Stimulated activated naive CD4-positive, alpha-beta T cell treated with Interleukin-2 at 50 U/mL for 16 hours (primary cell): ENCODE data around the gene SMTNL2.

Experiments
- DNase-seq: peaks from one replicate; lab custom pipeline; 2025; lab: John Stamatoyannopoulos, UW

The SMTNL2 gene

DNA sequence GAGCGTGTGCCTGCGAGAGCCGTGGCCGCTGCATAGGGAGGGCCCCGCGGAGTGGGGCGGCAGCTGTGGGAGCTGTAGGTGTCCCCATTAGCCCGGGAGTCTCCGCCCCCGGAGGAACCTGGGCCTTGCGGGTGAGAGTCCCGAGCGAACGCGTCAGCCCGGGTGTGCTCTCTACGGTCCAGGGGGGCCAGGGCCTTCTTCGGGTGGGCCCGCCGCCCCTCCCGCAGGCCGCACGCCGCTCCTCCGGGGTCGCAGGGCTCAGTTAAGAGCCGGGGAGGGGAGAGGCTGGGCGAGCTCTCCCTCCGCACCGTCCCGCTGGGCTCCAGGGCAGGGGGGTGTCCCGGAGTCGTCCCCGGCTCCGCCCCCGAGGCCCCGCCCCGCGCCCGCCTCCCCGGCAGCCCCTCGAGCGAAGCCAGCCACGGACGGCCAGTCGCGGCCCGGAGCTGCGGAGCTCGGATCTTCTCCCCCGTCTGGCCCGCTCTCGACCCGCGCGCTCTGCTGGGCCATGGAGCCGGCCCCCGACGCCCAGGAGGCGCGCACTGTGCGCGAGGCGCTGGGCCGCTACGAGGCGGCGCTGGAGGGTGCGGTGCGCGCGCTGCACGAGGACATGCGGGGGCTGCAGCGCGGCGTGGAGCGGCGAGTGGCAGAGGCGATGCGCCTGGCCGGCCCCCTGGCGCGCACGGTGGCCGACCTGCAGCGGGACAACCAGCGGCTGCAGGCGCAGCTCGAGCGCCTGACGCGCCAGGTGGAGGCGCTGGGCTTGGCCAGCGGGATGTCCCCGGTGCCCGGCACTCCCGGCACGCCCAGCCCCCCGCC is at the start of gene SMTNL2:
Gene SMTNL2 (plus strand): TSS at position 429 of the 816 bp plus-strand sequence. CDS start 77 bp downstream, at position 506.
- DNase-seq: no peak

DNA sequence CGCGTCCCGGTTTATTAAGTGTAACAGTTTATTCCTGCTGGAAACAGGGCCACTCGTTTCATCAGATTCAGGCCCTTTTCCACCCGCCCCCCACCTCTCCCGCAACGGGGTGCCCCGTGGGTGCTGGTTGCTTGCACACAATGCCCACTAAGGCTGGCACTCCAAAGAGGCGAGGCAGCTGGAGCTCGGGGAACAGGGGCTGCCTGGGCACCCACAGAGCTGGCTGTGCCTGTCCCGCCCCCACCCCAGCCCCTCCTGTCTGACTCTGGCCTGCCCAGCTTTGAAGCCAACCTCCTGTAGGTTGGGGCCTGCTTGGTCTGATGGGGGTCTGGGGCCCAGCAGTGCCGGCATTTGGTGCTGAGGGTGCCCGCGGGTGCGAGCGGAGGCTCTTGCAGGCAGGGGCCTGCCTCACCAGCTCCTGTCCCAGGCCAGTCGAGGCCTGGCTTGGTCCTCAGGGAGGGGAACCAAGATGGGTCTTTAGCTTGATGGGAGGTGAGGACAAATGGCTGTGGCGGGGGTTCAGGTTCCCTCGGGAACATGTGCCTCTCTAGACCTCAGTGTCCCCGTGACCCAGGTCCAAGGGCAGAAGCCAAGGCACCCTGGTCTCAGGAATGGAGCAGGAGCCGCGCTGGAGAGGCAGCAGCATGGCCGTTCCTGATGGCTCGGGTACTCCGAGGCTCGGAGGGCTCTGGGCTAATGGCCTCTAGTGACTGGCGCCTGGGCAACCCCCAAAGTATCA is 49.2 kb upstream of the SMTNL2 start:
- no peak for DNase-seq

DNA sequence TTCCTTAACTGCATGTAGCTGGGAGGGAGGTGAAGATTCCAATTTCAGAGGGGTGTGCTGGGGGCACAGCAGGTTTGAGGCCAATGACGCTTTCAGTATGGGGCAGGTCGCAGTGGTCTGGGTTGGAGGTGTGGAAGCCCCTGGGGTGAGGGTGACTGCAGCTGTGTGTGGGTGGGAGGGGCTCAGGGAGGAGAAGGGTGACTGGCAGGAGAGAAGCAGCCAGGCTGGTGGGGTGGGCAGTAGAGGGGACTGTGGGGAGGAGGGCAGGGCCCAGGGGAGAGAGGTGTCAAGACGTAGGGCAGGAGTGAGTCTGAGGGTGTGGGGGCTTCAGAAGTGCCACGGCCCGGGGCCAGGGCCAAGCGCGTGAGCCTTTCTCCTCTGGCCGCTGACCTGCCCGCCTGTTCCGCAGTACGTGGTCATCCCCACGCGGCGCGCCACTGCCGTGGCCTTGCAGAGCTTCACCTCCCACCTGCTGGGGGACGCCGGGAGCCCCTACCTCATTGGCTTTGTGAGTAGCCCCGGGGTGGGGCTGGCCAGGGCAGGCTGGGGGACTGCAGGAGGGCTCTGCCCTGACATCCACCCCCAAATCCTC is 48.6 kb upstream of the SMTNL2 start:
- DNase-seq: no peak

DNA sequence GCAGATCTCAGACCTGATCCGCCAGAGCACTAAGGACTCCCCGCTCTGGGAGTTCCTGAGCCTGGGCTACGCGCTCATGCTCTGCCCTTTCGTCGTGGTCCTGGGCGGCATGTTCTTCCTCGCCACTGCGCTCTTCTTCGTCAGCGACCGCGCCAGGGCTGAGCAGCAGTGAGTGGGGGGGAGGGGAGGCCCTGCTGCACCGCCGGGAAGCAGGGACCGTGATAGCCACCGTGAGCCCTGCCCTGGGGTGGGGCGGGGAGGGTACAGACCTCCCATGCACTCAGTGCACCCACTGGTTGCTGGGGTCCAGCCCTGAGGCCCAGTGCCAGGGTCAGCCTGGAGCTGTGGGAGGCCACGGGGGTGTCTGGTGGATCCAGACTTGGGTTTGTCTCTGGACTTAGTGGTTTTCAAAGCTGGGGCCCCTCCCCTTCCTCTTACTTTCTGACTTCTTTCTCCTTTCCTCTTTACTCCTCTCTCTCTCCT is 48.0 kb upstream of the SMTNL2 start:
- no peak for DNase-seq

DNA sequence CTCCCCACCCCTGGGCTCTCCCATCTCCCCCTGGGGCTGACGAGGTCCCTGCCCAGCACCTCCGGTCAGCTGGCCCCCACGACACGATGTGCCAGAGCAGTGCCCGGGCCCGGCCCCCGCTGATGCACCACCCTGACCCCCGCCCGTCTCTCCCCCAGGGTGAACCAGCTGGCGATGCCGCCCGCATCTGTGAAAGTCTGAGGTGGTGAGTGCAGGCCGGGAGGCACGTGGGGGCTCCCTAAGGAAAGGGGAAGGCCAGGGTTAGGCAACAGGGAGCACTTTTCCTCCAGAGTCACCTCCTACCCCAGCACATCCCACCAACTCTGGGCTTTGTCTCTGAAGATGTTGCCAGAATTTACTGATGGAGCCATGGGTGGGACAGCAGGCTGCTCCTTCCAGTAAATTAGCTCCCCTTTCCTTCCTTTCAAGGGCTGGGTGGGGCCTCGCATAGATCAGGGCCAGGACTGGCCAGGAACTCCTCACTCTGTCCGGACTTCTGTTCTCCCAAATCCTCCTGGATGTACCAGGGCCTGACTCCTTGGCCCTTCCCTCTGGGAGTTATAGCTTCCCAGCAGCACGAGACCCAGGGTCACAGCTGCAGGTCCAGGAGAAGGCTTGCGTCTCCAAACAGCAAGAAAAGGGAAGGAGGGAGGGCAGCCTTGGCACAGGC is 47.5 kb upstream of the SMTNL2 start:
- DNase-seq: no peak

DNA sequence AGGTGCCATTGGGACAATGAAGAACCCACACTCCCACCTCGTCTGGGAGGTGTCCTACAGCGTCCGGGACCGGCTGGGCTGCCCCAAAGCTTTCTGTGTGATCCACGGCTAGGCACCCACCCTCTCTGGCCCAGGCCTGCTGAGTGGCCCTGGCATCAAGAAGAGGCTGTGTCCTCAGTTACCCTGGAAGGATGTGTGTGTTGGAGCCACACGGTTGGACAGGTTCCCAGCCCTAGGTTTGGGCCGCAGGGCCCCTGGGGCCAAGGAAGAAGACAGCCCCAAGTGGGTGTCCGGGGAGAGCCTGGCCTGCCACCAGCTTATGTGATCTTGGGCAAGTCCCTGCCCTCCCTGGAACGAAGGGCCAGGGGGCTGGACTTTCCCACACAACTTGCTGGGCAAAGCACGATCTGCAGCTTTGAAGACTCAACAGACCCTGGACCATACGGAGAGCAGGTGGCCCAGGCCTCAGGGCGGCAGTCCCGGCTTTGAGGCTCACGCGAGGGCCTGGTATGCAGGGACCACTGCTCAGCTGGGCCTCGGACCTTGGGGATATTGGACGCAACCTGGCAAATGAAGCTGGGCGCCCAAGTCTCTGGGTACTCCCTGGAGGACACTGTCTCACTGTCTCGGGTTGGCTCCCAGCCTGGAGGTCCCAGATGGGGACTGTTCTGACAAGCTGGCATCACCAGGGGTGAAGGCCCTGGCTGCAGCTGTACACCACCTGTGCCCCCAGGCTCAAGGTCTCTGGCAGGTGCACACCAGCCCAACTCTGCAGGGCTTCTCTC is 46.7 kb upstream of the SMTNL2 start:
- no peak for DNase-seq

DNA sequence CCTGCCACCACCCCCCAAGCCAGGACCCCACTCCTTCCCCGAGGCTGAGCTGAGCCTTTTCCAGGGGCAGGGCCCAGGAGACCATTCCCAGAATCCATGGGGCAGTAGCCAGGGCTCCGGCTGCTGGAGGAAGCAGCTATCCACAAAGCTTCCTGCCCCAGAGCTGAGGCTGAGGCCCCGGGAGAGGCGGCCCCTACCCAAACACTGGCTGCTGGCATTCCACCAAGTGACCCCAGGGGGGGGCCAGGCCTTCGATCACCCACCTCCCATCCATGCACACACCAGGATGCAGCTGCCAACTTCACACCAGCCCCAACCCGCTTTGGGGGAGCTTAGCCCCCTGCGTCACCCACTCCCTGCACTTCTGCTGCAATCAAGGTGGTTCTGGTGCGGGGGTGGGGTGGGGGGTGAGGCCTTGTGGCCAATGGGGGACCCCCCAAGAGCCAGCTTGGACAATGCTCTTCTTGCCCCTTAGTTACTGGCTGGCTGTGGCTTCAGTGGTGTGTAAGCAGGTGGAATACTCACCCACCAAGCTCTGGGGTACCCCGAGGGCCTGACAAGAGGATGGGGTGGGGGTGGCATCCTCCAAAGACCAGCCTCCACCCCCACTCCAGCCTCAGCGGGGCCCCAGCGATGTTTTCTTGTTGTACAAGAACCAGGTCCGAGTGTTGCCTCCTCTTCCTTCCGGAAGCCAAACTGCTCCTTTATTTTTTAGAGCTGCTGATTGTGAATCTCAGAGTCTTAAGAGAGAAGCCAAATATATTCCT is 45.9 kb upstream of the SMTNL2 start:
- DNase-seq: no peak

DNA sequence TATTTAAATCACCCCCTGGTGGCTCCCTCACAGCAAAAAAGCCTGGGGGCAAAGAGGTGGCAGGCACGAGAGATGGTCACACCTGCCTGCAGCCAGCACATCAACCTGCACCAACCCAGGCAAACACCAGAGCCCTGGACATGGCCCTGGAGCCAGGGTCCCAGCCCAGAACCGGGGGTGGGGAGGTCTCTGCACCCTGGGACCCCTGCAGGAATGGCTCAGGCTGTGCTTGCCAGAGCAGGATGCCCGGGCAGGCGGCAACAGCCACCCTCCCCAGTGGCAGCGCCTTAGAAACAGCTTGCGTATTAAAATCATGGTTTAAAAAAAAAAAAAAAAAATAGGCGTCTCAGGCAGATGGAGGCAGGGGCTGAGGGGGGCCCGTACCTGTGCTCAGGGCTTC is 45.3 kb upstream of the SMTNL2 start:
- DNase-seq: no peak

DNA sequence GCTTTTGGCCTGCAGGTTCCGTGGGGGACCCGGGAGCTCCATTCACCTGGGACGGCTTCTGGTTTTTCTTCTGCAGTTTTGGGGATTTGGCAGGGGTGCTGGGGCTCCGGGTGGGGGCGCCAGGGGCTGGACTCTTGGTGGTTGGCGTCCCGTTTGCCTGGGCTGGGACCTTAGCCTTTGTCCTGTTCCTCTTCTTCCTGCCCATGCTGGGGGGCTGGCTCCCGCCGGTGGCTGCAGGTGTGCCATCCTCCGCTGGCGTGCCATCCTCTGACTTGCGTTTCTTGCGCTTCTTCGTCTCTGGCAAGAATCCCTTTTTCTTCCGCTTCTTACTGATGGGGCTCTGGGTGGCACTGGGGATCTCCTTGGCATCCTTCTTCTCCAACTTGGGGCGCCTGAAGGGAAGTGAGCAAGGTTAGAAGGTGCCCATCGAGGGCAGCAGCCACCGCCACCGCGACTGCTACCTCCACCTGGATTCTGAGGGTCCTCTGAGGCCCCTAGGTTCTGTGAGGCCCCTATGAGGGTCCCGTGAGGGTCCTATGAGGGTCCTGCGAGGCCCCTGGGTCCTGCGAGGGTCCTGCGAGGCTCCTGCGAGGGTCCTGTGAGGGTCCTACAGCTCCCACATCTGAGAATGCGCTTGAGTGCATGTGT is 44.6 kb upstream of the SMTNL2 start:
- DNase-seq: no peak

DNA sequence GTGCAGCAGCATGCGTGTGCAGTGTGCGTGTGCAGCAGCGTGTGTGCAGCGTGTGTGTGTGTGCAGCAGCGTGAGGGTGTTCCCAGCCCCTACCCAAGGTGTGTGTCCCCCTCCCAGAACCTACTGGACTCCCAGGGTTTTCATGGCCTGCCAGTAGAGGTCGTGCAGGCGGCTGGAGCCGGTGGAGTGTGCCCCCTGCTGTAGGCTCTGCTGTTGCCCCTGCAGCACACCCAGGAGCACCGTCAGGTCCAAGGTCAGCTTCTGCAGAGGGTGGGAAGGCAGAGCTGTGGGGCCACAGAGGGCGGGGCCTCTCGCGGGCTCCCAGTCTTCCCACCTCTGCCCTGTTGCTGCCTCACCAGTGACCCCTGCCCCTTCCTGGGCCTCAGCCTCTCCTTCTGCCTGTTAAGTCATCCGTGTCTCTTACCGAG is 44.1 kb upstream of the SMTNL2 start:
- DNase-seq: no peak

DNA sequence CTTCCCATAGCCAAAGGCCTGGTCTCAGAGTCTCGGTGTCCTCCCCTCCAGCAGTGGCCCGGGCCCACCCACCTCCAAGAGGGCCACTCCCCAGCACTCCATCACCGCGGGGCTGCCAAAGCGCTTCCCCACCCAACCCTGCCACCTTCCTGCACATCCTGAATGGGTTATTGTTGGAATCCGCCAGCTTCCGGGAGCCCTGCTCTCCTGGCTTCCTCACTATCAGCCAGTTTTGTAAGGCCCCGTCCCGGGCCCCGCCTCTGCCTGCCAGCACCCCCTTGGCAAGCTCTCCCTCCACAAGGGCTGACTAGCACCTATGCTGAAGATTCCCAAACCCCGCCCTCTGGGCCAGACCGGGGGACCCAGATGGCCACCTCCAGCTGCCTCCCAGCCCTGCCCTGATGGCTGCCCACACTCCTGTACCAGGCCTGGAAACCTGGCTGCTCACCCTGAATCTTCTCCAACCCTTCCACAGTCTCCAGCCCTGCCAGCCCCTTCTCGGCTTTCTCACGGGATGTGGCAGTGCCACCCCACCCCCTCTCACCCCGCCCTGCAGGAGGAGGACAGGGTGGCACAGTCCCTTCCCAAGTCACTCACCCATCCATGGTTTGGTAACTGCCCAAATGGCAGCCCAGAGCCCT is 43.5 kb upstream of the SMTNL2 start:
- DNase-seq: no peak

DNA sequence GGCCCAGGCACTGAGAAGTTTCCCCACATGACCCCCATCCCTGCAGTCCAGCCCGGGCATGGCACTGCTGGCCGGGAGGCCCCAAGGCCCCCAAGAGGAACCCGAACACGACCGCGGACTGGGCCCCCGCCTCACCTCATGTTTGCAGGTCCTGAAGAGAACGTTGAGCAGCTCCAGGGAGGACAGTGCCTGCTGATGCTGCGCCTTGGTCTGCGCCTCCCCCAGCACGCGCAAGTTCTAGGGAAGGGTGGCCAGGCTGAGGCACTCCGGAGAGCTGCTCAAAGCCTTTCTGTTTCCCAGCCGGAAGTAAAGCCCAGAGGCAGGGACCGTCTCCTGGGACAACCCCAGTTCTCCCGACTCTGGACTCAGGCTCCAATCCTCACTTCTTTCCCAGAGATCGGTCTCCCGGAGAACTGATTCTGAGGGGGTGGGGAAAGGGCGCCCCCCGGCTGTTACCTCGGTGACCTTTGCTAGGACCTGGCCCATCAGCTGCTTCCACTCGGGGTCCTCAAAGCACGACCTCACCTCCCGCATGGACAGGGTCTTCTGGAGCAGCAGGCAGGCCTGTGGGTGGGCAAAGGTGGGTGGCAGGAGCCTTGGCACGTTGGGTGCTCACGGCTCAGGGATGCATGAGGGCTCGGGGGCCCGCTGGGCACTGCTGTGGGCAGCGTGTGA is 42.9 kb upstream of the SMTNL2 start:
- no peak for DNase-seq

DNA sequence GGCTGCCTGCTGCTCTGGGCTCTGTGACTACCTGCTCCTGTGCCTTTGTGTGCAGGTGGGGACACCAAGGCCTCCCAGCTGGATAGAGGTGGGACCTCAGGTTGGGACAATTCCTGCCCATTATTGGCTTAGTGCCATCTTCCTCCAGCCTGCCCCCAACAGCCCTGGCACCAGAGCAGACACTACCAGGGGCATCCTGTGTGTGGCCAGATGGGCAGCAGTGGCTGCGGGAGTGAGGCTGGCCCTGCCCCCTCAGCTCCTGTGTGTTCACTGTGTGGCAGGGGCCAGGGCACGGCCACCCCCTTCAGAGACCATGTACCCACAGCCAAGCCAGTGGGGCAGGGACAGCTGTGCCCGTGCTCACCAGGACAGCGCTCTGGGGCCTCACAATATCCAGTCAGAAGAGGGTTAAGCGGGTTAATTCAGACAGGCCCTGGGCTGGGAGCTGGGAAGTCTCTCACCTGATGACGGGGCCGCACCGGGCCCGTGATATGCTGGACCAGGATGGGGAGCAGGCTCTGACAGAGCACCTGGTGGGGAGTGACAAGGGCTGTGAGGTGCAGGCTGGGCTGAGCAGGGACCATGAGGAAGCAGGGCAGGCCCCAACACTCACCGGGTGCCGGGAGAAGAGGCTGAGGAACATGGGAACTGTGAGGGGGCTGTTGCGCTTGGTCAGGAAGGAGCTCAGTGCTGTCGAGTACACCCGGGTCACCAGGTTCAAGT is 42.2 kb upstream of the SMTNL2 start:
- no peak for DNase-seq

DNA sequence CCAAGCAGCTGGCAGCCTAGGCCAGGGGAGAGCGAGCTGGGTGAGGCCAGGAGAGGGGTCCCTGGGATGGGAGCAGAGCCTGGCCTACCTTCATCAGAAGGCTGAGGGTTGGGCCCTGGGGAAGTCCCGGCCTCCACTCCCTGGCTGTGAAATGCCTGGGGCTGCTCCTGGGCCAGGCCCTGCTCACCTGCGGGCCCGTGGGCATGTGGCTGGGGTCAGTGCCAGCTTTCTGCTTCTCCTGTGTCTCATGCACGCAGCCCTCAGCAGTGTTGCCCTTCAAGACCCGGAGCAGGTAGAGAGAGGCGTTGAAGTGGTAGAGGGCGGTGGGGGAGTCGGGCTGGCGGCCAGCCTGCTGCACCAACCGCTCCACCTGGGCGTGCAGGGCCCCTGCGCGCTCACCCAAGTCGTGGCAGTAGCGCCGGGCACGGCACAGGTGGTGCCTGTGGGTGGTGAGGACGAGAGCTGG is 41.6 kb upstream of the SMTNL2 start:
- no peak for DNase-seq

DNA sequence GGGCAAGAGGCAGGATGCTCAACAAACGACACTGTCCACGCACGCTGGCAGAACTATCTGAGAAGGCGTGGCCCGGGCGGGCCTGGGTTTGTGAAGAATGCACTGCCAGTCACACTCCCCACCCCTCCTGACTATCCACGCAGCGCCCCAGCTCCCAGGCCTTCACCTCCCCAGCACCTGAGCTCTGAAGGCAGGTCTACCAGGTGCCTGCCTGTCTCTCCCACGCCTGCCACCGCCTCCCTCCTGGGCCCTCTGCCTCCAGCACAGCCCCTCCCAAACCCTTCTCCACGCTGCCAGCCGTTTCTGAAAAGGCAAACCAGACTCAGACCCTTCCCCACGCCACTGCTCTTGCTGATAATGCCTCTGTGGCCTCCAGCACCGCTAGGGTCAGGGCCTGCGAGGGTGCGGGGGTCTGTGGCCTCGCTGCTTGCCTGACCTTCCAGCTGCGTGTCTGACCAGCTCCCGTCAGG is 40.7 kb upstream of the SMTNL2 start:
- DNase-seq: no peak

DNA sequence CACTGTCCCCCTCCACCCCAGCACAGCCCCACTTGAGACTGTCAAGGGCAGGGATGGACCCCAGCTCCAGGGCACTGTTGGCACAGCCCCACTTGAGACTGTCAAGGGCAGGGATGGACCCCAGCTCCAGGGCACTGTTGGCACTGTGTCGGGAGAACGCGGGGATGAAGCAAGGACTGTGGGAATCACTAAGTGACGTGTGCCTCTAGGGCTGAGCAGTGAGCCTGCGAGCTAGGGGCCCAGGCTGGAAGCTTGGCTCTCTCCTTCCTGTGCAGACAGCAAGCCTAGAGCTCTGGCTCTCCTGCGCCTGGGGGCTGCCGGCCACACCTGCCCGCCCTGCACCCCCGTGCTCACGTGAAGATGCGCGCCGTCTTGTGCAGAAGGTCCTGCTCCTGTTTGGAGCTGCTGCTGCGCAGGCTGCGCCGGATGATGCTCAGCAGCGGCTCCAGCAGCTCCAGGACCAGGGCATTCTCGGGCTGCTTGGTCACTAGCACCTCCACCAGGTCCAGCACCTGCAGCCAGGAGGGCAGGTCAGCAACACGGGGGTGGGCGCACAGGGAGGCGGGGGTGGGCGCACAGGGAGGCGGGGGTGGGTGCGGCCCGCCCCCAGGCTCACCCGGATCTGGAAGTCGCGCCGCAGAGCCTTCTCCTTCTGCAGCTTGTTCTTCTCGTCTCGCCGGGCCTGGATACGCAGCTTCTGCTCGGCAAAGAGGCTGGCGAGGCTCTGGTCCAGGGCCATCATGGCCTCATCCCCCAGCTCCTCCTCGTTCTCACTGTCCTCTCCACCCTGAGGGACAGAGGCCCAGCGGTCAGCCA is 40.0 kb upstream of the SMTNL2 start:
- no peak for DNase-seq

DNA sequence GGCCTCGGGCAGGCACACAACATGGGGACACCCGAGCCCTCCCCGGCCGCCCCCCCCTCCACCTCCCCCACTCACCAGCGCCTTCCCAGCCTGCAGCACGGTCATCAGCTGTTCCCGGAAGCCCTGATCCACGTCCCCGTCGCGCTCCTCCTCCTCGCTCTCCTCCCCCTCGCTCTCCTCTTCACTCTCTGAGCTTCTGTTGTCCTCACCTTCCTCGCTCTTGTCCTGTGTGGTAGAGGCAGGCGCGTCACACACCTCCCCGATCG is 39.4 kb upstream of the SMTNL2 start:
- no peak for DNase-seq
